Measurements from ENCODE around the gene CCDC51.

The CCDC51 gene

DNA sequence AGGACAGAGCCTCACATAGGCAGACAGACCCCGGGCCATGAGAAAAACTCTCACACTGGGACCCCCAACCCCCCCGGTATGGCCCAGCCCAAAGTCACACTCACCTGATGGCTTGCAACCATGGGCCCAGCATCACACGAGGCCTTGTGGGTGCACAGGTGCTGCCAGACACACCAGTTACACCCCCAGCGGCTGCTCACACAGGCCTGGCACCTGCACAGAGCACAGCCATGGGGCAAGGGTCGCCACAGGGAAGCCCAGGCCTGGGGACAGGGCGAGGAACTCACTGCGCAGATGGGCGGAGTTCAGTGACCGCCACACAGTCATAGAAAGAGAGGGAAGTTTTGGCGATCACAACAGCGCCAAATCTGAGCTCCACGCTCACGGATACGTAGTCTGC is 19.4 kb downstream of the CCDC51 start:
- Histone ChIP-seq H3K9me3 (no peaks in the 10 kb centered on the region), H3K4me1 (no peaks in the 10 kb centered on the region), H3K4me3 (ENCODE audit: low read depth, low read length) (no peak overlapping the region), H3K36me3 (no peaks in the 10 kb centered on the region), H3K27me3 (no peaks in the 10 kb centered on the region)
- TF ChIP-seq, protein P1, sequence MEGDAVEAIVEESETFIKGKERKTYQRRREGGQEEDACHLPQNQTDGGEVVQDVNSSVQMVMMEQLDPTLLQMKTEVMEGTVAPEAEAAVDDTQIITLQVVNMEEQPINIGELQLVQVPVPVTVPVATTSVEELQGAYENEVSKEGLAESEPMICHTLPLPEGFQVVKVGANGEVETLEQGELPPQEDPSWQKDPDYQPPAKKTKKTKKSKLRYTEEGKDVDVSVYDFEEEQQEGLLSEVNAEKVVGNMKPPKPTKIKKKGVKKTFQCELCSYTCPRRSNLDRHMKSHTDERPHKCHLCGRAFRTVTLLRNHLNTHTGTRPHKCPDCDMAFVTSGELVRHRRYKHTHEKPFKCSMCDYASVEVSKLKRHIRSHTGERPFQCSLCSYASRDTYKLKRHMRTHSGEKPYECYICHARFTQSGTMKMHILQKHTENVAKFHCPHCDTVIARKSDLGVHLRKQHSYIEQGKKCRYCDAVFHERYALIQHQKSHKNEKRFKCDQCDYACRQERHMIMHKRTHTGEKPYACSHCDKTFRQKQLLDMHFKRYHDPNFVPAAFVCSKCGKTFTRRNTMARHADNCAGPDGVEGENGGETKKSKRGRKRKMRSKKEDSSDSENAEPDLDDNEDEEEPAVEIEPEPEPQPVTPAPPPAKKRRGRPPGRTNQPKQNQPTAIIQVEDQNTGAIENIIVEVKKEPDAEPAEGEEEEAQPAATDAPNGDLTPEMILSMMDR (IDR thresholded peaks at IDR 0.05; ENCODE audit: low read depth, low read length): no peak
- no peak for DNase-seq

DNA sequence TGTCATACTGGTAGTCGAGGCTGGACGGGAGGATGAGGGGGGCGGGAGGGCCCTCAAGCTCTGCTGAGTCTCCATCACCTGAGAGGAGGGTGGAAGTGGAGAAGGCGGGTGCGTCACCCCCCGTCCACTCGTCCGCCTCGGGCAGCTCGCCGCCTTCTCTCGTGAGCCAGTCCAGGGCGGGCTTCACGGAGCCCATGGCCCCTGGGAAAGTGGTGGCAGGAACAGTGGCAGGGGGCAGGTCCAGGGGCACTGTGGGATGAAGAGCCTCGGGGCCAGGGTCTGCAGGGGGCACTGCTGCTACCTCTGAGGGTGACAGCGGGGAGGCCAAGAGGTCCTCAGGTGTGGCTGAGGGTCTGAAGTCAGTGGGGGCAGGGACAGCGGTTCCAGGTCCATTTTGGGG is 20.3 kb downstream of the CCDC51 start:
- Histone ChIP-seq H3K9me3 (no peaks in the 10 kb centered on the region), H3K27me3 (no peaks in the 10 kb centered on the region), H3K4me3 (ENCODE audit: low read depth, low read length) (no peak overlapping the region), H3K36me3 (no peaks in the 10 kb centered on the region), H3K4me1 (no peaks in the 10 kb centered on the region)
- TF ChIP-seq, protein P1 (IDR thresholded peaks at IDR 0.05; ENCODE audit: low read depth, low read length): no peak
- no peak for DNase-seq

DNA sequence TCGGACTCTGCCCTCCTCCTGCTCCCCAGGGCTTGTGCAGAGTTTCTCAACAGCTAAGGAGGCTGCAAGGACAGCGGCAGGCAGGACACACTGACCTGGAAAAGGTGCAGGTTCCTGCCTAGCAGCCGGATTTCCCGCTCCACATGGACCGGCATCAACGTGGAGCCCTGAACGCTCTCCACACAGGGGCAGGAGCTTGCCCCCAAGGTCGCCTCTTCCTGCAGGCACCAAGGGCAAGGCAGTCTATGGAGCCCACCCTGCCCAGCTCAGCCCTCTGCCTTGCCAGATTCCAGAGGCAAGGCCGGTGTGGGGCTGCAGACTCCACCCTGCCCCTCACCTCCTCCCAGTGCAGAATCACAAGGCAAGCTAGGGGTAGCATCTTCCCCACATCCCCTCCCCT is 20.8 kb downstream of the CCDC51 start:
- H3K36me3 ChIP-seq: no peaks in the 10 kb centered on the region
- DNase-seq: no peak
- H3K4me1 ChIP-seq: no peaks in the 10 kb centered on the region
- no peaks in the 10 kb centered on the region for H3K9me3 ChIP-seq
- TF ChIP-seq, protein P1 (IDR thresholded peaks at IDR 0.05; ENCODE audit: low read depth, low read length): no peak
- no peaks in the 10 kb centered on the region for H3K27me3 ChIP-seq
- no peak overlapping the region for H3K4me3 ChIP-seq (ENCODE audit: low read depth, low read length)

DNA sequence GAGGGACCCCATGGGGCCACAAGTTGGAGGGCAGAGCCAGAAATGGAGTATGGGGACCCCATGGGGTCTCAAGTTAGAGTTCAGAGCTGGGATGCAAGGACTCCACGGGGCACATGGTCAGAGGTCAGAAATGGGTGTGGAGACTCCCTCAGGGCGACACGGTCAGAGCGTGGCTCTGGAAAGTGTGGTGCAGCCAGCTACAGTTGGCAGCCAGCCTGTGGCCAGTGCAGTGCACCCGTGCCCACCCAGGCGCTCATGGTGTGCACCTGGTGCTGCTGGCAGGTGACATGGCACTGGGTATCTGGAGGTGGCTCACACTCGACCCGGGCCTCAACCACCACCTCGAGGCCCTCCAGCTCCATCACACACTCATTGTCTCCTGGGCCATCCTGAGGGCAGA is 21.3 kb downstream of the CCDC51 start:
- Histone ChIP-seq H3K27me3 (no peaks in the 10 kb centered on the region), H3K4me1 (no peaks in the 10 kb centered on the region), H3K9me3 (no peaks in the 10 kb centered on the region), H3K36me3 (no peaks in the 10 kb centered on the region), H3K4me3 (ENCODE audit: low read depth, low read length) (no peak overlapping the region)
- DNase-seq: no peak
- TF ChIP-seq, protein P1 (IDR thresholded peaks at IDR 0.05; ENCODE audit: low read depth, low read length): no peak

DNA sequence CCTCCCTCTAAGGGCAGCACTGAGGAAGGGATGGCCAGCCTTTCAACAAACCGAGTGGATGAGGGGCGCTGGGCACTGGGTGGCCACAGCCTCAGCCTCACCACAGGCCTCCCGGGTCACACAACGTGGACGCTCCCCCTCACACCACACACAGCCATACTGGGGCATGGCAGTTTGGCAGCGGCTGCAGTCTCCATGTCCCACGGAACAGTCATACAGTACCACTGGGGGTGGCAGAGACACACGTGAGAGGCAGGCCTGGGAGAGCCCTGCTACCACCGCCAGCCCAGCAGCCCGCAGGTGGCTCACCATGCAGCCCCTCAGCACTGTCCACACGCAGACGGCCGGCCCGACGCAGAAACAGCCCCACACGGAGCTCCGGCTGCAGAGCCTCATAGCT is 21.8 kb downstream of the CCDC51 start:
- Histone ChIP-seq H3K9me3 (no peaks in the 10 kb centered on the region), H3K4me1 (no peaks in the 10 kb centered on the region), H3K36me3 (no peaks in the 10 kb centered on the region), H3K27me3 (no peaks in the 10 kb centered on the region), H3K4me3 (ENCODE audit: low read depth, low read length) (no peak overlapping the region)
- TF ChIP-seq, protein P1 (IDR thresholded peaks at IDR 0.05; ENCODE audit: low read depth, low read length): no peak
- DNase-seq: no peak

DNA sequence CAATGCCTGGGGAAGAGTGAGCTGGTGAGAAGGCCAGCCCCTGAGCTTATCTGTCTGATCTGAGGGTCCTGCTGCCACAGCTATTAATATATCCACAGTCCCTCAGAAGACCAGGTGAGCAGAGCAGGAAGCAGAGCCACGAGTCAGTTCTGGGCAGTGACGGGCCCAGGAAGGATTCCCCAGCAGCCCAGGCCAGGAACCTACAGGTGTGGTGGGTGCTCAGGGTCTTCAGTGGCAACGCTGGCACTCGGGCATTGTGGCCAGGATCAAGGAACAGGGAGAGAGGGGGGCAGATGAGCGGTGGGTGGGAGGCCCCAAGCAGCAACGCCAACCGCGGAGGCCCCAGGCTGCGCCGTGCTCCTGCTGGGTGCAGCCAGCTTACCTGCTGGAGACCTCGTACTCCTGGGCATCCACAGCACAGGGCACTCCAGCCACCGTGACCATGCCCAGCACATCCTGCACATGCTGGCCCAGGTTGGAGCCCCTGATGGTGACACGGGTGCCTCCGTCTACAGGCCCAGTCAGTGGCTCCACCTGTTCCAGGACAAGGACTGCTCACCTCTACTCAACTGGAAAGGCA is 22.3 kb downstream of the CCDC51 start:
- H3K36me3 ChIP-seq: no peaks in the 10 kb centered on the region

More for the DNA sequence above, 22.3 kb downstream of the CCDC51 start:
- DNase-seq: no peak
- TF ChIP-seq, protein P1 (IDR thresholded peaks at IDR 0.05; ENCODE audit: low read depth, low read length): no peak
- no peaks in the 10 kb centered on the region for H3K9me3 ChIP-seq
- no peaks in the 10 kb centered on the region for H3K27me3 ChIP-seq
- no peaks in the 10 kb centered on the region for H3K4me1 ChIP-seq
- H3K4me3 ChIP-seq (ENCODE audit: low read depth, low read length): no peak overlapping the region

All from BE2C (cell line).